ENCODE measurements around the gene PCK2.
"Not testable (repeated sequence)": the region's sequence is repeated elsewhere in the genome, so short reads cannot be mapped to it uniquely, and the experiment has no call there.

The PCK2 gene

GRCh38 chr14:24093207-24093900 lies 757 bp upstream of the PCK2 start:
- no peak for DNase-seq (ENCODE audit: low read depth in 2 of 3, low spot score in 1 of 3)

GRCh38 chr14:24094841-24095270 lies 745 bp downstream of the PCK2 start:
- no peak for DNase-seq (ENCODE audit: low read depth in 2 of 3, low spot score in 1 of 3)

GRCh38 chr14:24095271-24096068 lies 1.4 kb downstream of the PCK2 start:
- peak; percentile 53 to 61 (median 56) for DNase-seq (ENCODE audit: low read depth in 2 of 3, low spot score in 1 of 3)

- DNase-seq (ENCODE audit: low read depth in 2 of 3, low spot score in 1 of 3), result no peak
Observed at GRCh38 chr14:24096545-24097181, 2.6 kb downstream of the PCK2 start.

- no peak for DNase-seq (ENCODE audit: low read depth in 2 of 3, low spot score in 1 of 3)
Observed at GRCh38 chr14:24098229-24098926, 4.3 kb downstream of the PCK2 start.

GRCh38 chr14:24098927-24099813 lies 5.1 kb downstream of the PCK2 start:
- DNase-seq (ENCODE audit: low read depth in 2 of 3, low spot score in 1 of 3), result no peak

GRCh38 chr14:24100197-24100981 lies 6.3 kb downstream of the PCK2 start:
- DNase-seq (ENCODE audit: low read depth in 2 of 3, low spot score in 1 of 3), result no peak

- no peak for DNase-seq (ENCODE audit: low read depth in 2 of 3, low spot score in 1 of 3)
Observed at GRCh38 chr14:24100982-24101494, 6.9 kb downstream of the PCK2 start.

GRCh38 chr14:24102357-24103048 lies 8.4 kb downstream of the PCK2 start:
- no peak for DNase-seq (ENCODE audit: low read depth in 2 of 3, low spot score in 1 of 3)

GRCh38 chr14:24103451-24103850 lies 9.3 kb downstream of the PCK2 start:
- no peak for DNase-seq (ENCODE audit: low read depth in 2 of 3, low spot score in 1 of 3)

GRCh38 chr14:24105609-24106239 lies 11.6 kb downstream of the PCK2 start:
- DNase-seq (ENCODE audit: low read depth in 2 of 3, low spot score in 1 of 3), result not testable (repeated sequence)

- no peak for DNase-seq (ENCODE audit: low read depth in 2 of 3, low spot score in 1 of 3)
Observed at GRCh38 chr14:24106672-24107271, 12.7 kb downstream of the PCK2 start.

- DNase-seq (ENCODE audit: low read depth in 2 of 3, low spot score in 1 of 3), result no peak
Observed at GRCh38 chr14:24108336-24108874, 14.3 kb downstream of the PCK2 start.

GRCh38 chr14:24110060-24110459 lies 15.9 kb downstream of the PCK2 start:
- DNase-seq (ENCODE audit: low read depth in 2 of 3, low spot score in 1 of 3), result no peak

- DNase-seq (ENCODE audit: low read depth in 2 of 3, low spot score in 1 of 3), result no peak
Observed at GRCh38 chr14:24110523-24110922, 16.4 kb downstream of the PCK2 start.

- DNase-seq (ENCODE audit: low read depth in 2 of 3, low spot score in 1 of 3), result no peak
Observed at GRCh38 chr14:24113379-24113800, 19.3 kb downstream of the PCK2 start.

GRCh38 chr14:24113801-24114531 lies 19.9 kb downstream of the PCK2 start:
- peak; percentile 68 to 83 (median 78) for DNase-seq (ENCODE audit: low read depth in 2 of 3, low spot score in 1 of 3)

Data from stimulated activated CD4-positive, alpha-beta T cell treated with anti-CD3 and anti-CD28 coated beads, Interleukin-12 subunit alpha, Interleukin-12 subunit beta, amount 100 ng/mL, for 48 hours (primary cell).